ENCODE data around the gene PLD1. TPM values are rescaled to one million over a fixed set of nuclear protein-coding genes. Genes with fewer than 3 reads are reported as not detected.

Gene PLD1
- total and polyA plus RNA-seq, 2 of the 8 experiments (the other 6 are each of a cell fraction or from before 2014, with no cell fraction given) = 1.2 to 2.6 TPM

DNA sequence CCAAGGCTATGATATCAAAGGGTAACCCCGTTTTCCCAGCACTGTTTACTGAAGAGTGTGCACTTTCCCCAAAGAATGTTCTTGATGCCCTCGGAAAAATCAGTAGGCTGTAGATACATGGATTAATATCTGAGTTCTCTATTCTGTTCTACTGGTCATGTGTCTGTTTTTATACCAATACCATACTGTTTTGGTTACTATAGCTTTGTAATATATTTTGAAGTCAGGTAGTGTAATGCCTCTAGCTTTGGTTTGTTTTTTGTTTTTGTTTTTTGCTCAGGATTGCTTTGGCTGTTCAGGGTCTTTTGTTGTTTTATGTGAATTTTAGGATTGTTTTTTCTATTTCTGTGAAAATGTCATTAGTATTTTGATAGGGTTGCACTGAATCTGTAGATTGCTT lies 95.1 kb downstream of the PLD1 start (continued):
- TF ChIP-seq, protein P1, sequence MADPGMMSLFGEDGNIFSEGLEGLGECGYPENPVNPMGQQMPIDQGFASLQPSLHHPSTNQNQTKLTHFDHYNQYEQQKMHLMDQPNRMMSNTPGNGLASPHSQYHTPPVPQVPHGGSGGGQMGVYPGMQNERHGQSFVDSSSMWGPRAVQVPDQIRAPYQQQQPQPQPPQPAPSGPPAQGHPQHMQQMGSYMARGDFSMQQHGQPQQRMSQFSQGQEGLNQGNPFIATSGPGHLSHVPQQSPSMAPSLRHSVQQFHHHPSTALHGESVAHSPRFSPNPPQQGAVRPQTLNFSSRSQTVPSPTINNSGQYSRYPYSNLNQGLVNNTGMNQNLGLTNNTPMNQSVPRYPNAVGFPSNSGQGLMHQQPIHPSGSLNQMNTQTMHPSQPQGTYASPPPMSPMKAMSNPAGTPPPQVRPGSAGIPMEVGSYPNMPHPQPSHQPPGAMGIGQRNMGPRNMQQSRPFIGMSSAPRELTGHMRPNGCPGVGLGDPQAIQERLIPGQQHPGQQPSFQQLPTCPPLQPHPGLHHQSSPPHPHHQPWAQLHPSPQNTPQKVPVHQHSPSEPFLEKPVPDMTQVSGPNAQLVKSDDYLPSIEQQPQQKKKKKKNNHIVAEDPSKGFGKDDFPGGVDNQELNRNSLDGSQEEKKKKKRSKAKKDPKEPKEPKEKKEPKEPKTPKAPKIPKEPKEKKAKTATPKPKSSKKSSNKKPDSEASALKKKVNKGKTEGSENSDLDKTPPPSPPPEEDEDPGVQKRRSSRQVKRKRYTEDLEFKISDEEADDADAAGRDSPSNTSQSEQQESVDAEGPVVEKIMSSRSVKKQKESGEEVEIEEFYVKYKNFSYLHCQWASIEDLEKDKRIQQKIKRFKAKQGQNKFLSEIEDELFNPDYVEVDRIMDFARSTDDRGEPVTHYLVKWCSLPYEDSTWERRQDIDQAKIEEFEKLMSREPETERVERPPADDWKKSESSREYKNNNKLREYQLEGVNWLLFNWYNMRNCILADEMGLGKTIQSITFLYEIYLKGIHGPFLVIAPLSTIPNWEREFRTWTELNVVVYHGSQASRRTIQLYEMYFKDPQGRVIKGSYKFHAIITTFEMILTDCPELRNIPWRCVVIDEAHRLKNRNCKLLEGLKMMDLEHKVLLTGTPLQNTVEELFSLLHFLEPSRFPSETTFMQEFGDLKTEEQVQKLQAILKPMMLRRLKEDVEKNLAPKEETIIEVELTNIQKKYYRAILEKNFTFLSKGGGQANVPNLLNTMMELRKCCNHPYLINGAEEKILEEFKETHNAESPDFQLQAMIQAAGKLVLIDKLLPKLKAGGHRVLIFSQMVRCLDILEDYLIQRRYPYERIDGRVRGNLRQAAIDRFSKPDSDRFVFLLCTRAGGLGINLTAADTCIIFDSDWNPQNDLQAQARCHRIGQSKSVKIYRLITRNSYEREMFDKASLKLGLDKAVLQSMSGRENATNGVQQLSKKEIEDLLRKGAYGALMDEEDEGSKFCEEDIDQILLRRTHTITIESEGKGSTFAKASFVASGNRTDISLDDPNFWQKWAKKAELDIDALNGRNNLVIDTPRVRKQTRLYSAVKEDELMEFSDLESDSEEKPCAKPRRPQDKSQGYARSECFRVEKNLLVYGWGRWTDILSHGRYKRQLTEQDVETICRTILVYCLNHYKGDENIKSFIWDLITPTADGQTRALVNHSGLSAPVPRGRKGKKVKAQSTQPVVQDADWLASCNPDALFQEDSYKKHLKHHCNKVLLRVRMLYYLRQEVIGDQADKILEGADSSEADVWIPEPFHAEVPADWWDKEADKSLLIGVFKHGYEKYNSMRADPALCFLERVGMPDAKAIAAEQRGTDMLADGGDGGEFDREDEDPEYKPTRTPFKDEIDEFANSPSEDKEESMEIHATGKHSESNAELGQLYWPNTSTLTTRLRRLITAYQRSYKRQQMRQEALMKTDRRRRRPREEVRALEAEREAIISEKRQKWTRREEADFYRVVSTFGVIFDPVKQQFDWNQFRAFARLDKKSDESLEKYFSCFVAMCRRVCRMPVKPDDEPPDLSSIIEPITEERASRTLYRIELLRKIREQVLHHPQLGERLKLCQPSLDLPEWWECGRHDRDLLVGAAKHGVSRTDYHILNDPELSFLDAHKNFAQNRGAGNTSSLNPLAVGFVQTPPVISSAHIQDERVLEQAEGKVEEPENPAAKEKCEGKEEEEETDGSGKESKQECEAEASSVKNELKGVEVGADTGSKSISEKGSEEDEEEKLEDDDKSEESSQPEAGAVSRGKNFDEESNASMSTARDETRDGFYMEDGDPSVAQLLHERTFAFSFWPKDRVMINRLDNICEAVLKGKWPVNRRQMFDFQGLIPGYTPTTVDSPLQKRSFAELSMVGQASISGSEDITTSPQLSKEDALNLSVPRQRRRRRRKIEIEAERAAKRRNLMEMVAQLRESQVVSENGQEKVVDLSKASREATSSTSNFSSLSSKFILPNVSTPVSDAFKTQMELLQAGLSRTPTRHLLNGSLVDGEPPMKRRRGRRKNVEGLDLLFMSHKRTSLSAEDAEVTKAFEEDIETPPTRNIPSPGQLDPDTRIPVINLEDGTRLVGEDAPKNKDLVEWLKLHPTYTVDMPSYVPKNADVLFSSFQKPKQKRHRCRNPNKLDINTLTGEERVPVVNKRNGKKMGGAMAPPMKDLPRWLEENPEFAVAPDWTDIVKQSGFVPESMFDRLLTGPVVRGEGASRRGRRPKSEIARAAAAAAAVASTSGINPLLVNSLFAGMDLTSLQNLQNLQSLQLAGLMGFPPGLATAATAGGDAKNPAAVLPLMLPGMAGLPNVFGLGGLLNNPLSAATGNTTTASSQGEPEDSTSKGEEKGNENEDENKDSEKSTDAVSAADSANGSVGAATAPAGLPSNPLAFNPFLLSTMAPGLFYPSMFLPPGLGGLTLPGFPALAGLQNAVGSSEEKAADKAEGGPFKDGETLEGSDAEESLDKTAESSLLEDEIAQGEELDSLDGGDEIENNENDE (IDR thresholded peaks at IDR 0.05; ENCODE audit: insufficient replicate concordance, low read length) = no peak
- TF ChIP-seq JUND (IDR thresholded peaks at IDR 0.05; ENCODE audit: low read length) (no peak), GTF2F1 (IDR thresholded peaks at IDR 0.05; ENCODE audit: borderline replicate concordance, low read depth, low read length) (no peak), RNF2 (IDR thresholded peaks at IDR 0.05; ENCODE audit: borderline replicate concordance, low read depth, low read length, missing control alignments, poor library complexity, severe bottlenecking) (no peak), POLR2AphosphoS5 (IDR thresholded peaks at IDR 0.05; ENCODE audit: low read depth, low read length) (no peak)

Data from H1 (cell line).